ENCODE measurements around the gene MALL.

The MALL gene

GRCh38 chr2:110105183-110105582, 10.4 kb downstream of the MALL start:
- no peaks in the 10 kb centered on the region for H3K36me3 ChIP-seq (ENCODE audit: control insufficient read depth in 1 of 2, insufficient read depth in 2 of 2, low read length in 2 of 2)

GRCh38 chr2:110104025-110104771, 11.4 kb downstream of the MALL start:
- Histone ChIP-seq H4K8ac (ENCODE audit: low read depth, low read length) (no peak overlapping the region), H4K12ac (ENCODE audit: low read depth, low read length) (no peak overlapping the region), H3K9me3 (ENCODE audit: insufficient read depth, low read depth, low read length) (peaks cover 4% of the 10 kb centered on the region), H3K79me1 (ENCODE audit: low read length) (peaks cover 10% of the 10 kb centered on the region), H2BK12ac (ENCODE audit: low read length) (no peak overlapping the region), H2BK5ac (ENCODE audit: low read depth, low read length, poor library complexity) (no peak overlapping the region), H3K27ac (ENCODE audit: low read depth, low read length) (no peak overlapping the region), H3K4me2 (ENCODE audit: low read length) (no peak overlapping the region), H3K4ac (ENCODE audit: low read depth, low read length) (no peak overlapping the region), H4K91ac (ENCODE audit: low read depth, low read length) (no peak overlapping the region), H2AK5ac (ENCODE audit: low read length) (no peak overlapping the region), H3K23ac (ENCODE audit: low read length) (no peak overlapping the region), H3K79me2 (ENCODE audit: control insufficient read depth, insufficient read depth, low read length, poor library complexity) (no peaks in the 10 kb centered on the region), H2BK120ac (ENCODE audit: insufficient read depth, low read length, poor library complexity) (no peak overlapping the region), H2AFZ (ENCODE audit: insufficient read depth, low read length, poor library complexity) (no peak overlapping the region), H3K4me1 (ENCODE audit: control insufficient read depth in 1 of 2, insufficient read depth in 2 of 2, low read length in 2 of 2) (peaks cover 6 to 10% of the 10 kb centered on the region in 2 experiments), H3K4me3 (ENCODE audit: low read depth, low read length) (no peak overlapping the region), H3K27me3 (ENCODE audit: insufficient read depth, low read length) (no peaks in the 10 kb centered on the region), H3K9ac (ENCODE audit: low read length) (no peak overlapping the region), H3K18ac (ENCODE audit: low read length) (no peak overlapping the region), H3K14ac (ENCODE audit: low read length) (no peak overlapping the region), H3K36me3 (ENCODE audit: control insufficient read depth in 1 of 2, insufficient read depth in 2 of 2, low read length in 2 of 2) (no peaks in the 10 kb centered on the region)
- no CpG with 5 or more reads among the region's 10 CpGs for WGBS (ENCODE audit: extremely low coverage, insufficient coverage, insufficient read length)
- no peak for DNase-seq

More at GRCh38 chr2:110105183-110105582, 10.4 kb downstream of the MALL start:
- Histone ChIP-seq H3K4me1 (ENCODE audit: control insufficient read depth in 1 of 2, insufficient read depth in 2 of 2, low read length in 2 of 2) (peaks cover 6 to 10% of the 10 kb centered on the region in 2 experiments), H3K27me3 (ENCODE audit: insufficient read depth, low read length) (no peaks in the 10 kb centered on the region), H2AK5ac (ENCODE audit: low read length) (no peak overlapping the region), H3K14ac (ENCODE audit: low read length) (no peak overlapping the region), H2AFZ (ENCODE audit: insufficient read depth, low read length, poor library complexity) (no peak overlapping the region), H2BK5ac (ENCODE audit: low read depth, low read length, poor library complexity) (no peak overlapping the region), H4K8ac (ENCODE audit: low read depth, low read length) (no peak overlapping the region), H3K4me3 (ENCODE audit: low read depth, low read length) (no peak overlapping the region), H3K9me3 (ENCODE audit: insufficient read depth, low read depth, low read length) (peaks cover 4% of the 10 kb centered on the region), H2BK12ac (ENCODE audit: low read length) (no peak overlapping the region), H3K4ac (ENCODE audit: low read depth, low read length) (no peak overlapping the region), H4K91ac (ENCODE audit: low read depth, low read length) (no peak overlapping the region), H3K27ac (ENCODE audit: low read depth, low read length) (no peak overlapping the region), H3K4me2 (ENCODE audit: low read length) (no peak overlapping the region), H3K79me2 (ENCODE audit: control insufficient read depth, insufficient read depth, low read length, poor library complexity) (no peaks in the 10 kb centered on the region), H4K12ac (ENCODE audit: low read depth, low read length) (no peak overlapping the region), H3K79me1 (ENCODE audit: low read length) (peaks cover 10% of the 10 kb centered on the region), H3K18ac (ENCODE audit: low read length) (no peak overlapping the region), H3K23ac (ENCODE audit: low read length) (no peak overlapping the region), H2BK120ac (ENCODE audit: insufficient read depth, low read length, poor library complexity) (no peak overlapping the region), H3K9ac (ENCODE audit: low read length) (no peak overlapping the region)
- DNase-seq: no peak
- no CpG with 5 or more reads among the region's 4 CpGs for WGBS (ENCODE audit: extremely low coverage, insufficient coverage, insufficient read length)

- Histone ChIP-seq H3K27me3 (ENCODE audit: insufficient read depth, low read length) (no peaks in the 10 kb centered on the region), H3K4ac (ENCODE audit: low read depth, low read length) (no peak overlapping the region), H3K4me2 (ENCODE audit: low read length) (no peak overlapping the region), H3K4me1 (ENCODE audit: control insufficient read depth in 1 of 2, insufficient read depth in 2 of 2, low read length in 2 of 2) (peaks cover 6 to 10% of the 10 kb centered on the region in 2 experiments), H3K9ac (ENCODE audit: low read length) (no peak overlapping the region), H3K23ac (ENCODE audit: low read length) (no peak overlapping the region), H3K79me1 (ENCODE audit: low read length) (peaks cover 10% of the 10 kb centered on the region), H3K36me3 (ENCODE audit: control insufficient read depth in 1 of 2, insufficient read depth in 2 of 2, low read length in 2 of 2) (no peaks in the 10 kb centered on the region), H3K27ac (ENCODE audit: low read depth, low read length) (no peak overlapping the region), H4K12ac (ENCODE audit: low read depth, low read length) (no peak overlapping the region), H2BK12ac (ENCODE audit: low read length) (peak overlapping the region; percentile 23), H2BK5ac (ENCODE audit: low read depth, low read length, poor library complexity) (no peak overlapping the region), H2BK120ac (ENCODE audit: insufficient read depth, low read length, poor library complexity) (peak overlapping the region; percentile 39), H2AFZ (ENCODE audit: insufficient read depth, low read length, poor library complexity) (no peak overlapping the region), H3K9me3 (ENCODE audit: insufficient read depth, low read depth, low read length) (peaks cover 4% of the 10 kb centered on the region), H4K8ac (ENCODE audit: low read depth, low read length) (no peak overlapping the region), H3K79me2 (ENCODE audit: control insufficient read depth, insufficient read depth, low read length, poor library complexity) (no peaks in the 10 kb centered on the region), H4K91ac (ENCODE audit: low read depth, low read length) (peak overlapping the region; percentile 52), H3K18ac (ENCODE audit: low read length) (no peak overlapping the region), H3K14ac (ENCODE audit: low read length) (no peak overlapping the region), H3K4me3 (ENCODE audit: low read depth, low read length) (no peak overlapping the region), H2AK5ac (ENCODE audit: low read length) (no peak overlapping the region)
- no peak for DNase-seq
- WGBS (ENCODE audit: extremely low coverage, insufficient coverage, insufficient read length): no CpG with 5 or more reads among the region's 20 CpGs
Observed at GRCh38 chr2:110103061-110103961, 12.3 kb downstream of the MALL start.

- H3K4ac ChIP-seq (ENCODE audit: low read depth, low read length): no peak overlapping the region
- H2BK12ac ChIP-seq (ENCODE audit: low read length): peak overlapping the region; percentile 21
- peaks cover 10% of the 10 kb centered on the region for H3K79me1 ChIP-seq (ENCODE audit: low read length)
- peak overlapping the region; percentile 18 for H4K8ac ChIP-seq (ENCODE audit: low read depth, low read length)
- H4K12ac ChIP-seq (ENCODE audit: low read depth, low read length): no peak overlapping the region
- H3K79me2 ChIP-seq (ENCODE audit: control insufficient read depth, insufficient read depth, low read length, poor library complexity): no peaks in the 10 kb centered on the region
- no peak for DNase-seq
- H2AK5ac ChIP-seq (ENCODE audit: low read length): no peak overlapping the region
- peak overlapping the region; percentile 80 for H3K27ac ChIP-seq (ENCODE audit: low read depth, low read length)
- no peaks in the 10 kb centered on the region for H3K36me3 ChIP-seq (ENCODE audit: control insufficient read depth in 1 of 2, insufficient read depth in 2 of 2, low read length in 2 of 2)
- H2BK120ac ChIP-seq (ENCODE audit: insufficient read depth, low read length, poor library complexity): peak overlapping the region; percentile 8
- H3K23ac ChIP-seq (ENCODE audit: low read length): no peak overlapping the region
- H3K4me2 ChIP-seq (ENCODE audit: low read length): no peak overlapping the region
- peak overlapping the region; percentile 18 for H2BK5ac ChIP-seq (ENCODE audit: low read depth, low read length, poor library complexity)
- no peak overlapping the region for H3K9ac ChIP-seq (ENCODE audit: low read length)
- H3K4me3 ChIP-seq (ENCODE audit: low read depth, low read length): no peak overlapping the region
- H3K4me1 ChIP-seq (ENCODE audit: control insufficient read depth in 1 of 2, insufficient read depth in 2 of 2, low read length in 2 of 2): peaks cover 6 to 10% of the 10 kb centered on the region in 2 experiments
- H3K27me3 ChIP-seq (ENCODE audit: insufficient read depth, low read length): no peaks in the 10 kb centered on the region
- peak overlapping the region; percentile 36 for H3K14ac ChIP-seq (ENCODE audit: low read length)
- H4K91ac ChIP-seq (ENCODE audit: low read depth, low read length): peak overlapping the region; percentile 69
- WGBS (ENCODE audit: extremely low coverage, insufficient coverage, insufficient read length): no CpG with 5 or more reads among the region's 9 CpGs
- peak overlapping the region; percentile 44 for H3K18ac ChIP-seq (ENCODE audit: low read length)
- peak overlapping the region; percentile 8 for H2AFZ ChIP-seq (ENCODE audit: insufficient read depth, low read length, poor library complexity)
- H3K9me3 ChIP-seq (ENCODE audit: insufficient read depth, low read depth, low read length): no peaks in the 10 kb centered on the region
Observed at GRCh38 chr2:110101901-110102803, 13.5 kb downstream of the MALL start.
